DND-41 (cell line): Measurements from ENCODE around the gene FAF1.

Experiments
- ATAC-seq: fragments of 200-7000 bp; cut with Tn5 transposase; 3 replicates; pipeline ENCODE4 v1.9.1; 2021; ENCODE audit warnings: low read depth; ENCODE audit not compliant: insufficient read depth
- DNase-seq: peaks from one replicate; pipeline ENCODE4 v3.0.0-alpha.2; 2020
- H2AFZ ChIP-seq: 2 replicates; pipeline ENCODE4 v1.6.0; 2012; ENCODE audit warnings: low read depth, low read length
- H3K27ac ChIP-seq: 2 replicates; pipeline ENCODE4 v1.5.1; 2012; ENCODE audit warnings: low read length, inconsistent platforms
- H3K27me3 ChIP-seq: fragments of 200-600 bp; sonication (generic); 2 replicates; pipeline ENCODE4 v1.6.0; 2012; ENCODE audit warnings: low read length, mild to moderate bottlenecking, inconsistent platforms; ENCODE audit not compliant: insufficient read depth, poor library complexity
- H3K36me3 ChIP-seq: 2 replicates; pipeline ENCODE4 v1.5.1; 2012; ENCODE audit warnings: low read length, inconsistent platforms; ENCODE audit not compliant: insufficient read depth
- H3K4me1 ChIP-seq: 2 replicates; pipeline ENCODE4 v1.5.1; 2012; ENCODE audit warnings: mild to moderate bottlenecking, low read length; ENCODE audit not compliant: insufficient read depth
- H3K4me2 ChIP-seq: 2 replicates; pipeline ENCODE4 v1.6.0; 2012; ENCODE audit warnings: mild to moderate bottlenecking, moderate library complexity, low read length, inconsistent platforms; ENCODE audit not compliant: insufficient read depth
- H3K4me3 ChIP-seq, 2 experiments: fragments of 200-600 bp in 1 of 2; shearing (Covaris generic) in 1 of 2; 2 replicates each; pipeline ENCODE4 v1.5.1; 2012 to 2016; ENCODE audit warnings: inconsistent platforms in 2 of 2, low read length in 2 of 2, mild to moderate bottlenecking in 2 of 2, low read depth in 1 of 2, moderate library complexity in 1 of 2
- H3K79me2 ChIP-seq: 2 replicates; pipeline ENCODE4 v1.6.0; 2012; ENCODE audit warnings: low read length, inconsistent platforms; ENCODE audit not compliant: insufficient read depth
- H3K9ac ChIP-seq: 2 replicates; pipeline ENCODE4 v1.6.0; 2012; ENCODE audit warnings: low read depth, mild to moderate bottlenecking, inconsistent platforms, low read length, moderate library complexity
- H3K9me3 ChIP-seq: 2 replicates; pipeline ENCODE4 v1.5.1; 2012; ENCODE audit warnings: low read length, moderate library complexity, mild to moderate bottlenecking, inconsistent platforms; ENCODE audit not compliant: insufficient read depth, severe bottlenecking
- H4K20me1 ChIP-seq: 2 replicates; pipeline ENCODE4 v1.6.0; 2012; ENCODE audit warnings: low read length; ENCODE audit not compliant: insufficient read depth
- EZH2 ChIP-seq: IDR thresholded peaks from 3 replicates; pipeline ENCODE4 v1.6.1; 2012; ENCODE audit warnings: borderline replicate concordance, low read depth, mild to moderate bottlenecking, moderate library complexity, low read length, inconsistent platforms; ENCODE audit not compliant: severe bottlenecking
- TF ChIP-seq, protein P1 (sequence below): IDR thresholded peaks from 2 replicates; pipeline ENCODE4 v1.5.1; 2012; ENCODE audit warnings: borderline replicate concordance, low read length, moderate library complexity, mild to moderate bottlenecking; ENCODE audit not compliant: poor library complexity, severe bottlenecking; ENCODE audit errors: extremely low read depth

FAF1 gene

DNA sequence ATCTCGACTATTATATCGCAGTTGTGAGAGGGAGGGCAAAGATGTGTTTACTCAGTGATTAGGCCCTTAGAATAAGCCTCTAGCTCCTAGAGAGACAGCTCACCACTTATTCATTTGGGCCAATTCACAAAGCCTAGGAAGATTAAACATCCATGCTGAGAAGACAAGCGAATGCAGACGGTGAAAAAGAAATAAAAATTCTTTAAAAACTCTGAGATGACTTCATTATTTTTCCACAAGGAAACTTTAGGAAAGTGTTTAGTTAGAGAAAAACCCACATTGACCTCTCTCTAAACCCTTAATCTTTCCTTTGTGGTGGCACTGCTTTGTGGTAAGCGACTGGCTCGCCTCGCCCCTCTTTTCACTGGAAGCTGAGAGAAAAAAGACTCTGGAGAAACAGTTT, 390.0 kb downstream of the FAF1 start:
- Histone ChIP-seq H3K4me3 (no peak overlapping the region), H3K4me1 (no peaks in the 10 kb centered on the region), H4K20me1 (no peaks in the 10 kb centered on the region), H3K36me3 (peaks cover 38% of the 10 kb centered on the region; the same call in 1 of the 2 replicates), H3K9me3 (no peaks in the 10 kb centered on the region), H3K79me2 (no peaks in the 10 kb centered on the region), H2AFZ (no peak overlapping the region), H3K27ac (no peak overlapping the region), H3K4me2 (no peak overlapping the region), H3K9ac (no peak overlapping the region), H3K27me3 (no peaks in the 10 kb centered on the region)
- TF ChIP-seq, protein P1, sequence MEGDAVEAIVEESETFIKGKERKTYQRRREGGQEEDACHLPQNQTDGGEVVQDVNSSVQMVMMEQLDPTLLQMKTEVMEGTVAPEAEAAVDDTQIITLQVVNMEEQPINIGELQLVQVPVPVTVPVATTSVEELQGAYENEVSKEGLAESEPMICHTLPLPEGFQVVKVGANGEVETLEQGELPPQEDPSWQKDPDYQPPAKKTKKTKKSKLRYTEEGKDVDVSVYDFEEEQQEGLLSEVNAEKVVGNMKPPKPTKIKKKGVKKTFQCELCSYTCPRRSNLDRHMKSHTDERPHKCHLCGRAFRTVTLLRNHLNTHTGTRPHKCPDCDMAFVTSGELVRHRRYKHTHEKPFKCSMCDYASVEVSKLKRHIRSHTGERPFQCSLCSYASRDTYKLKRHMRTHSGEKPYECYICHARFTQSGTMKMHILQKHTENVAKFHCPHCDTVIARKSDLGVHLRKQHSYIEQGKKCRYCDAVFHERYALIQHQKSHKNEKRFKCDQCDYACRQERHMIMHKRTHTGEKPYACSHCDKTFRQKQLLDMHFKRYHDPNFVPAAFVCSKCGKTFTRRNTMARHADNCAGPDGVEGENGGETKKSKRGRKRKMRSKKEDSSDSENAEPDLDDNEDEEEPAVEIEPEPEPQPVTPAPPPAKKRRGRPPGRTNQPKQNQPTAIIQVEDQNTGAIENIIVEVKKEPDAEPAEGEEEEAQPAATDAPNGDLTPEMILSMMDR = no peak
- TF ChIP-seq EZH2 = no peak
- ATAC-seq (no peak), DNase-seq (no peak)

DNA sequence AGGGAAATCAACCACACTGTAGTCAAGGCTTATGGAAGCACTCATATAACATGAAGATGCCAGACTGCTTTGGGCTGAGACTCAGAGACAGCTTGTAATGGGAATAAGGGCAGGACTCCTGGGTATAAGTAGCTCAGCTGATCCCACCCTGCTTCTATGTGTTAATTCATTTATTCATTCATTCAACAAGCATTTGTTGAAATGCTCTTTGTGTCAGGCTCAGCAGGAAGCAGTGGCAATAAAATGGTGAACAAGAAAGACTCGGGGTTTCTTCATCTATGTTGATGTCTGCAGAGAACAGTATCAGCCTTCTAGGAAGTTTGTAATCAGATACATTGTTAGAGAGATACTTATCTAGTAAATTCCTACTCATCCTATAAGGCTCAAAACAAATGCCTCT, 391.3 kb downstream of the FAF1 start:
- Histone ChIP-seq H2AFZ (no peak overlapping the region), H3K27ac (no peak overlapping the region), H3K9ac (no peak overlapping the region), H3K4me1 (no peaks in the 10 kb centered on the region), H4K20me1 (no peaks in the 10 kb centered on the region), H3K4me2 (no peak overlapping the region), H3K9me3 (no peaks in the 10 kb centered on the region), H3K36me3 (peaks cover 40% of the 10 kb centered on the region; the same call in 1 of the 2 replicates), H3K79me2 (no peaks in the 10 kb centered on the region), H3K4me3 (no peak overlapping the region), H3K27me3 (no peaks in the 10 kb centered on the region)
- TF ChIP-seq, protein P1 = no peak
- no peak for TF ChIP-seq EZH2
- ATAC-seq (no peak), DNase-seq (no peak)

DNA sequence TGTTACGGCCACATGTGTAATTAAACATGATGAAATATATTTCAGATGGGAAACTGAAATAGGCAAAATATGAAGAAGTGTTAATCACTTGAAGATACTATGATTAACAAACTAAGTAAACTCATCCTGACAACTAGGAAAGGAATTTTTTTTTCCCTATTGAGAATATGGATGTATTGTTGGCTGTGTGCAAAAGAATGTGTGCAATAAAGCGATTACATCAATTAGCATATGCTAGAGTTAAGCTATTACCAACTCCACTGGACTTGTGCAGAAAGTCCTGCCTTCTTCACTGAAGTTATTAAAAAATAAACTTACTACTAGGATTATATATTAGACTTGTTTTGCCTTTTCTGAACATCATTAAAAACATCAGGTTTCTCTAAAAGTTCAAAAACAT, 393.7 kb downstream of the FAF1 start:
- Histone ChIP-seq H3K9ac (no peak overlapping the region), H3K4me1 (no peaks in the 10 kb centered on the region), H3K4me2 (no peak overlapping the region), H3K4me3 (no peak overlapping the region), H3K27me3 (no peaks in the 10 kb centered on the region), H3K36me3 (peaks cover 54% of the 10 kb centered on the region), H3K79me2 (no peaks in the 10 kb centered on the region), H3K27ac (no peak overlapping the region), H2AFZ (no peak overlapping the region), H4K20me1 (no peaks in the 10 kb centered on the region), H3K9me3 (no peaks in the 10 kb centered on the region)
- no peak for ATAC-seq
- DNase-seq = no peak
- TF ChIP-seq, protein P1 = no peak
- no peak for TF ChIP-seq EZH2

DNA sequence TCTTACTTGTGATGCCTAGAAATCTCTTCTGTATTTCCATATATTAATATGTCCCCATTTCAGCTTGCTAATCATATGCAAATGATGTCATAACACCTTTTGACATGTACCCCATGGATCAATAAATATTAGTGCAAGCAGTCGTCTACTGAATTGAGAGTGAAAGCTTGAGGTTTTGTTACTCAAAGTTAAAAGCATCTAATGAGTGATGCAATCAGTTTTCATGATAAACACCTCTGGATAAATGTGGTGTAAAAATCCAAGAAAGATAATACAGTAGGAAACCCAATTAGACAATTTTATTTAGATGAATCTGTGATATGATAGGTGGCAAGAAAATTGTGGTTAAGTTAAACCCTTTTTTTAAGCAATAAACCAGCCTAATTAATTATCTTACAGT, 395.6 kb downstream of the FAF1 start:
- H4K20me1 ChIP-seq = no peaks in the 10 kb centered on the region
- H3K9me3 ChIP-seq = no peaks in the 10 kb centered on the region
- H3K36me3 ChIP-seq = peaks cover 72% of the 10 kb centered on the region
- no peaks in the 10 kb centered on the region for H3K79me2 ChIP-seq
- H3K4me3 ChIP-seq = no peak overlapping the region
- no peak overlapping the region for H2AFZ ChIP-seq
- H3K27me3 ChIP-seq = no peaks in the 10 kb centered on the region
- H3K4me1 ChIP-seq = no peaks in the 10 kb centered on the region
- no peak overlapping the region for H3K9ac ChIP-seq
- no peak overlapping the region for H3K4me2 ChIP-seq
- ATAC-seq = no peak
- TF ChIP-seq, protein P1 = no peak
- TF ChIP-seq EZH2 = no peak
- no peak overlapping the region for H3K27ac ChIP-seq
- no peak for DNase-seq
